GM23338 (cell line): ENCODE results near the gene RNFT1. TPM values are rescaled to one million over a fixed set of nuclear protein-coding genes. Genes with fewer than 3 reads are reported as not detected.
"Not testable (repeated sequence)": the region's sequence is repeated elsewhere in the genome, so short reads cannot be mapped to it uniquely, and the experiment has no call there.

Source experiments
- ATAC-seq: fragments of 200-7000 bp; cut with Tn5 transposase; 3 replicates; pipeline ENCODE4 v1.9.1; 2020
- DNase-seq: peaks from one replicate; pipeline ENCODE4 v3.0.0-alpha.2; 2015; ENCODE audit warnings: low spot score
- H2AFZ ChIP-seq: fragments of 200-600 bp; sonication (generic); 2 replicates; pipeline ENCODE4 v1.8.0; 2016; ENCODE audit warnings: antibody characterized with exemption, mild to moderate bottlenecking, moderate library complexity
- H3F3A ChIP-seq: fragments of 200-600 bp; sonication (generic); replicated peaks from 2 replicates; pipeline ENCODE4 v1.8.0; 2017; ENCODE audit warnings: antibody characterized with exemption, mixed run types, low read depth
- H3K27ac ChIP-seq: fragments of 200-600 bp; sonication (generic); 2 replicates; pipeline ENCODE4 v1.6.1; 2016; ENCODE audit warnings: low read depth
- H3K27me3 ChIP-seq: fragments of 200-600 bp; sonication (generic); 2 replicates; pipeline ENCODE4 v1.8.0; 2016; ENCODE audit warnings: mild to moderate bottlenecking, mixed run types, moderate library complexity; ENCODE audit not compliant: insufficient read depth
- H3K36me3 ChIP-seq: fragments of 200-600 bp; sonication (generic); 2 replicates; pipeline ENCODE4 v1.8.0; 2016; ENCODE audit warnings: mild to moderate bottlenecking; ENCODE audit not compliant: insufficient read depth
- H3K4me1 ChIP-seq: fragments of 200-600 bp; sonication (generic); 2 replicates; pipeline ENCODE4 v1.8.0; 2016; ENCODE audit warnings: mild to moderate bottlenecking, moderate library complexity; ENCODE audit not compliant: insufficient read depth
- H3K4me2 ChIP-seq: fragments of 200-600 bp; sonication (generic); 2 replicates; pipeline ENCODE4 v1.7.1; 2017; ENCODE audit warnings: mixed run types
- H3K4me3 ChIP-seq: fragments of 200-600 bp; sonication (generic); 2 replicates; pipeline ENCODE4 v1.6.1; 2016; ENCODE audit warnings: mixed run types
- H3K79me2 ChIP-seq: fragments of 200-600 bp; sonication (generic); replicated peaks from 2 replicates; pipeline ENCODE4 v1.8.0; 2017; ENCODE audit warnings: mild to moderate bottlenecking; ENCODE audit not compliant: insufficient read depth
- H3K9me2 ChIP-seq: fragments of 200-600 bp; sonication (generic); 2 replicates; pipeline ENCODE4 v1.8.0; 2017; ENCODE audit not compliant: insufficient read depth
- H4K20me1 ChIP-seq: fragments of 200-600 bp; sonication (generic); replicated peaks from 2 replicates; pipeline ENCODE4 v1.8.0; 2017; ENCODE audit warnings: mild to moderate bottlenecking; ENCODE audit not compliant: insufficient read depth
- H3K27ac Mint-ChIP-seq: 2 replicates; pipeline ENCODE4 v1.8.0; 2020; ENCODE audit warnings: inconsistent platforms, mild to moderate bottlenecking, moderate library complexity, mixed read lengths
- H3K27me3 Mint-ChIP-seq: 3 replicates; pipeline ENCODE4 v1.8.0; 2022; ENCODE audit warnings: low read depth, mild to moderate bottlenecking, moderate library complexity, mixed read lengths, inconsistent platforms; ENCODE audit not compliant: insufficient read depth, poor library complexity
- H3K36me3 Mint-ChIP-seq: 3 replicates; pipeline ENCODE4 v1.8.0; 2021; ENCODE audit warnings: low read depth, mild to moderate bottlenecking, inconsistent platforms, moderate library complexity, mixed read lengths
- H3K4me1 Mint-ChIP-seq: 3 replicates; pipeline ENCODE4 v1.8.0; 2020; ENCODE audit warnings: mild to moderate bottlenecking, inconsistent platforms, mixed read lengths
- H3K4me3 Mint-ChIP-seq: 3 replicates; pipeline ENCODE4 v1.8.0; 2021; ENCODE audit warnings: moderate library complexity, mild to moderate bottlenecking, inconsistent platforms, mixed read lengths
- H3K9me3 Mint-ChIP-seq: 3 replicates; pipeline ENCODE4 v1.8.0; 2020; ENCODE audit warnings: moderate library complexity, mild to moderate bottlenecking, inconsistent platforms, mixed read lengths
- CTCF ChIP-seq, 2 experiments: fragments of 200-600 bp in 1 of 2; sonication (generic) in 1 of 2; conservative IDR thresholded peaks; 2 replicates each; pipeline versions ENCODE4 v1.5.1 to v1.6.1; 2016 to 2017; ENCODE audit warnings: antibody characterized with exemption in 2 of 2, low read depth in 2 of 2, mild to moderate bottlenecking in 2 of 2, moderate library complexity in 1 of 2
- polyA plus RNA-seq: library from polyadenylated mRNA; unstranded; fragments of >200 nt; fragmentation: Nextera tagmentation; extraction: Ambion mirVana; gene quantifications from 2 replicates; pipeline ENCODE4 v1.2.1, GENCODE V29; 2016
- total RNA-seq: library from RNA; depleted of rRNA; stranded (reverse); fragments of >200 nt; shearing (Covaris generic); gene quantifications from 2 replicates; pipeline ENCODE4 v1.2.3, GENCODE V29; 2014

Gene RNFT1
- total and polyA plus RNA-seq, 2 experiments from 2014 or later, result 4.1 to 4.6 TPM

GRCh38 chr17:60004561-60004960, 40.0 kb upstream of the RNFT1 start:
- not testable (repeated sequence) for H3K4me3 ChIP-seq, H3K79me2 ChIP-seq, H3K4me1 Mint-ChIP-seq, H3K27me3 Mint-ChIP-seq, H3K9me2 ChIP-seq, H3K4me3 Mint-ChIP-seq, DNase-seq, H3K36me3 Mint-ChIP-seq, H3K27ac Mint-ChIP-seq, H4K20me1 ChIP-seq, H3K4me1 ChIP-seq, H3K4me2 ChIP-seq, H3F3A ChIP-seq, H3K27ac ChIP-seq, H3K36me3 ChIP-seq, H3K9me3 Mint-ChIP-seq, H3K27me3 ChIP-seq, ATAC-seq
- 0 out of 4 replicates have a peak, but pooled peaks of 1 of the 2 experiments have one; percentile 2 for TF ChIP-seq CTCF (conservative IDR thresholded peaks at IDR 0.05; ENCODE audit: low read depth in 2 of 2)
- peak overlapping the region; percentile 72; the same call in 1 of the 2 replicates for H2AFZ ChIP-seq

- not testable (repeated sequence) for H3K79me2 ChIP-seq, H3K36me3 ChIP-seq, H3F3A ChIP-seq, H3K27me3 ChIP-seq, ATAC-seq, H3K4me1 Mint-ChIP-seq, H3K4me2 ChIP-seq, H3K27ac Mint-ChIP-seq, H3K9me3 Mint-ChIP-seq, H3K27me3 Mint-ChIP-seq, H2AFZ ChIP-seq, H3K4me3 Mint-ChIP-seq, H3K9me2 ChIP-seq, H3K27ac ChIP-seq, H3K4me1 ChIP-seq, DNase-seq, H3K36me3 Mint-ChIP-seq, H4K20me1 ChIP-seq, H3K4me3 ChIP-seq
Measured at GRCh38 chr17:60002405-60002804, 37.9 kb upstream of the RNFT1 start.

GRCh38 chr17:59996608-59997007, 32.1 kb upstream of the RNFT1 start:
- not testable (repeated sequence) for H3K27ac ChIP-seq, H3K27me3 Mint-ChIP-seq, H3K27ac Mint-ChIP-seq, H3K4me2 ChIP-seq, H3K4me1 ChIP-seq, ATAC-seq, H3F3A ChIP-seq, H3K4me3 Mint-ChIP-seq, H3K9me3 Mint-ChIP-seq, H4K20me1 ChIP-seq, H3K36me3 Mint-ChIP-seq, H3K4me3 ChIP-seq, H2AFZ ChIP-seq, H3K4me1 Mint-ChIP-seq, H3K79me2 ChIP-seq, H3K36me3 ChIP-seq, H3K9me2 ChIP-seq, DNase-seq, H3K27me3 ChIP-seq

GRCh38 chr17:59975166-59975565, 10.6 kb upstream of the RNFT1 start:
- not testable (repeated sequence) for H3K27ac Mint-ChIP-seq, H3K4me3 Mint-ChIP-seq, H3K27me3 ChIP-seq, H3K36me3 Mint-ChIP-seq, H4K20me1 ChIP-seq, H3K27me3 Mint-ChIP-seq, H3K9me3 Mint-ChIP-seq, H3K27ac ChIP-seq, DNase-seq, H3K4me1 Mint-ChIP-seq, H3K4me2 ChIP-seq, H3K4me3 ChIP-seq, H3K79me2 ChIP-seq, H3F3A ChIP-seq, ATAC-seq, H3K4me1 ChIP-seq, H2AFZ ChIP-seq, H3K9me2 ChIP-seq, H3K36me3 ChIP-seq

GRCh38 chr17:59973483-59973882, 8.9 kb upstream of the RNFT1 start:
- not testable (repeated sequence) for H3K27me3 ChIP-seq, H3K36me3 ChIP-seq, H3K36me3 Mint-ChIP-seq, H3K4me3 ChIP-seq, H3K27ac ChIP-seq, ATAC-seq, H3K9me3 Mint-ChIP-seq, H3K4me1 Mint-ChIP-seq, H4K20me1 ChIP-seq, DNase-seq, H3K27ac Mint-ChIP-seq, H3K9me2 ChIP-seq, H3K4me1 ChIP-seq, H3K27me3 Mint-ChIP-seq, H3K4me3 Mint-ChIP-seq, H3K79me2 ChIP-seq, H3K4me2 ChIP-seq, H3F3A ChIP-seq
- H2AFZ ChIP-seq, result 0 out of 2 replicates have a peak overlapping the region, but pooled peaks have one; percentile 86
